Peyer's patch (tissue), 4 donors: ENCODE results near the gene RRAD. TPM values are rescaled to one million over a fixed set of nuclear protein-coding genes. Genes with fewer than 3 reads are reported as not detected.

Source experiments
- DNase-seq, 3 donors: peaks; one replicate each; pipeline ENCODE4 v3.0.0-alpha.2; 2017 to 2019
- H3K27ac ChIP-seq, 4 donors: fragments of 200-600 bp; sonication (generic); one replicate each; pipeline ENCODE4 v1.5.1; 2016 to 2019
- H3K27me3 ChIP-seq, 2 donors: fragments of 200-600 bp; sonication (generic); one replicate each; pipeline ENCODE4 v1.5.1; 2019
- H3K36me3 ChIP-seq, 3 donors: fragments of 200-600 bp; sonication (generic); one replicate each; pipeline ENCODE4 v1.5.1; 2016 to 2019
- H3K4me1 ChIP-seq, 4 donors: fragments of 200-600 bp; sonication (generic); one replicate each; pipeline ENCODE4 v1.5.1; 2016 to 2019
- H3K4me3 ChIP-seq, 4 donors: fragments of 200-600 bp; sonication (generic); 1 replicate in 3 of 4; 2 replicates in 1 of 4; pipeline ENCODE4 v1.5.1; 2016 to 2019; ENCODE audit warnings: mild to moderate bottlenecking in 1 of 4
- H3K9me3 ChIP-seq, 4 donors: fragments of 200-600 bp; sonication (generic); one replicate each; pipeline ENCODE4 v1.5.1; 2016 to 2019; ENCODE audit warnings: mild to moderate bottlenecking in 1 of 4
- POLR2A ChIP-seq, 2 donors: fragments of 450-650 bp; IDR thresholded peaks; one replicate each; pipeline ENCODE4 v1.5.1; 2017; ENCODE audit warnings: antibody characterized with exemption in 2 of 2, mild to moderate bottlenecking in 2 of 2, moderate library complexity in 2 of 2
- total RNA-seq, 4 donors: library from RNA; depleted of rRNA; stranded (reverse); fragments of >200 nt; gene quantifications; one replicate each; pipeline ENCODE4 v1.1.0, GENCODE V29; 2016
- TF ChIP-seq, protein P1 (sequence below), 6 experiments: fragments of 450-650 bp in 4 of 6; fragments of 200-600 bp in 2 of 6; sonication (generic) in 1 of 6; IDR thresholded peaks; one replicate each; pipeline ENCODE4 v1.5.1; 2017 to 2019; ENCODE audit warnings: antibody characterized with exemption in 6 of 6, mild to moderate bottlenecking in 3 of 6, moderate library complexity in 1 of 6

RRAD gene
- total RNA-seq, 4 donors from 2014 or later = 0.53 to 4.1 (median 2.8) TPM

DNA sequence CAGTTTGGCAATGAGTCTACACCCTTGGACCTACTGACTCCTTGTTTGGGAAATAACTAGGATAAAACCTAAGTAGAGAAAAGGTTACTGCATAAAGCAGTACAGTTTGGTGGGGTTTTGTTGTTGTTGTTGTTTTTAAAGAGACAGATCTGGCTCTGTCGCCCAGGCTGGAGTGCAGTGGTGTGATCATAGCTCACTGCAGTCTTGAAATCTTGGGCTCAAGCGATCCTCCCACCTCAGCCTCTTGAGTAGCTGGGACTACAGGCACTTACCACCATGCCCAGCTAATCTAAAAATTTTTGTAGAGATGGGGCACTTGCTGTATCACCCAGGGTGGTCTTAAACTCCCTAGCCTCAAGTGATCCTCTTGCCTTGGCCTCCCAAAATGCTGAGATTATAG lies 43.8 kb downstream of the RRAD start:
- Histone ChIP-seq H3K9me3 (no peaks in the 10 kb centered on the region), H3K36me3 (peaks cover 0 to 30% (median 0%) of the 10 kb centered on the region in 3 donors), H3K4me1 (peaks cover 0 to 20% (median 4%) of the 10 kb centered on the region in 4 donors), H3K27ac (no peak overlapping the region), H3K4me3 (peak overlapping the region in 1 of 4 donors; percentile 85), H3K27me3 (no peaks in the 10 kb centered on the region)
- DNase-seq = no peak
- TF ChIP-seq, protein P1, sequence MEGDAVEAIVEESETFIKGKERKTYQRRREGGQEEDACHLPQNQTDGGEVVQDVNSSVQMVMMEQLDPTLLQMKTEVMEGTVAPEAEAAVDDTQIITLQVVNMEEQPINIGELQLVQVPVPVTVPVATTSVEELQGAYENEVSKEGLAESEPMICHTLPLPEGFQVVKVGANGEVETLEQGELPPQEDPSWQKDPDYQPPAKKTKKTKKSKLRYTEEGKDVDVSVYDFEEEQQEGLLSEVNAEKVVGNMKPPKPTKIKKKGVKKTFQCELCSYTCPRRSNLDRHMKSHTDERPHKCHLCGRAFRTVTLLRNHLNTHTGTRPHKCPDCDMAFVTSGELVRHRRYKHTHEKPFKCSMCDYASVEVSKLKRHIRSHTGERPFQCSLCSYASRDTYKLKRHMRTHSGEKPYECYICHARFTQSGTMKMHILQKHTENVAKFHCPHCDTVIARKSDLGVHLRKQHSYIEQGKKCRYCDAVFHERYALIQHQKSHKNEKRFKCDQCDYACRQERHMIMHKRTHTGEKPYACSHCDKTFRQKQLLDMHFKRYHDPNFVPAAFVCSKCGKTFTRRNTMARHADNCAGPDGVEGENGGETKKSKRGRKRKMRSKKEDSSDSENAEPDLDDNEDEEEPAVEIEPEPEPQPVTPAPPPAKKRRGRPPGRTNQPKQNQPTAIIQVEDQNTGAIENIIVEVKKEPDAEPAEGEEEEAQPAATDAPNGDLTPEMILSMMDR (IDR thresholded peaks at IDR 0.05) = no peak
- TF ChIP-seq POLR2A (IDR thresholded peaks at IDR 0.05) = no peak

DNA sequence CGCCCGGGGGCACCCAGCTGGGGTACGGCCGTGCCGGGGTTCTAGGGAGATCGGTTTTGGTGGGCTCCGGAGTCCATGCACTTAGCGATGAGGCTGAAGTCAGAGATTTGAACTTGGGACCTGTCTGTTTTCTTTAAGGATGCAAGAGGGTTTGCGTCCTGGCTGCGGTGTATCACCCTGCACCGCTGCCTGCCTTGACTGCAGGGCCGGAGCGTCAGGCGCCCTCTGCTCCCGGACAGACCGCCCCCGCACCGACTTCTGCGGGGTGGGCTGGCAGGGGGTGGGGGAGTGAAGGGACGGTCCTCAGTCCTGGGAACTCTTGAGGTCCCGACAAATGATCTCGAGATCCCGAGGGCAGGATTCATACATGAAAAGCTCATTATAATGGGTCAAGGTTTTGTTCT lies 44.3 kb downstream of the RRAD start:
- DNase-seq = peak in 1 of 3 donors; percentile 20
- TF ChIP-seq POLR2A (IDR thresholded peaks at IDR 0.05) = no peak
- TF ChIP-seq, protein P1 (IDR thresholded peaks at IDR 0.05) = no peak

GRCh38 chr16:66880288-66881013 lies 44.9 kb downstream of the RRAD start, which contains the start of gene PDP2:
Gene PDP2, plus strand, starts transcription at chr16:66880515. Its CDS starts 3,770 bp downstream, at chr16:66884285.
- DNase-seq = peak; percentile 95 to 98 (median 96)
- peak; percentile 67 to 70 for TF ChIP-seq POLR2A (IDR thresholded peaks at IDR 0.05)
- TF ChIP-seq, protein P1 (IDR thresholded peaks at IDR 0.05) = peak in 2 of 6 experiments; percentile 1 to 9
- Histone ChIP-seq H3K4me3 (peak within 1 kb of the TSS; percentile 85 to 92 (median 90)), H3K9me3 (no peaks in the 10 kb centered on the region), H3K36me3 (peaks cover 0 to 21% (median 0%) of the 10 kb centered on the region in 3 donors), H3K4me1 (peaks cover 0 to 20% (median 4%) of the 10 kb centered on the region in 4 donors), H3K27me3 (no peaks in the 10 kb centered on the region), H3K27ac (peak within 1 kb of the TSS; percentile 58 to 76 (median 69))

More for the DNA sequence above, 44.3 kb downstream of the RRAD start:
- Histone ChIP-seq H3K27ac (peak overlapping the region; percentile 58 to 76 (median 69)), H3K4me3 (peak overlapping the region; percentile 85 to 92 (median 90)), H3K4me1 (peaks cover 0 to 20% (median 4%) of the 10 kb centered on the region in 4 donors), H3K27me3 (no peaks in the 10 kb centered on the region), H3K9me3 (no peaks in the 10 kb centered on the region), H3K36me3 (peaks cover 0 to 27% (median 0%) of the 10 kb centered on the region in 3 donors)

DNA sequence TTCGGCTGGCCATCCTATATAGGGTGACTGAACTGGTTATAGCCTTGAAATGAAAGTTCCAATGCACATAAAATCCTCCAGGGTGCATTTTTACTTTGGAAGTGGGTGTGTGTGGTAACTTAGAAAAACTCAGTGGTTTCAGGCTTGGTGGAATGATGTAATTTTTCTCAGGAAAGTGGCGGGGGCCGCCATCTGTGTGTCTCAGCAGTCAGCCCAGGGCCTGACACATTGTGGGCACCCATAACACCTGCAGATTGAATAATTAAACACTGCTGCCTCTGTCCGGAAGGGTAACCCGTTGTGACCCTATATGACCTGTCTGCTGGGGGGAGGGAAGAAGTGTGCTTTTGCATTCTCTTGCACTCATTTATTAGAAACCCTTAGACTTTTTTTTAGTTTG lies 47.3 kb downstream of the RRAD start:
- H3K9me3 ChIP-seq = no peaks in the 10 kb centered on the region
- no peaks in the 10 kb centered on the region for H3K27me3 ChIP-seq
- no peaks in the 10 kb centered on the region for H3K36me3 ChIP-seq
- DNase-seq = no peak
- H3K4me3 ChIP-seq = no peak overlapping the region
- H3K4me1 ChIP-seq = peaks cover 0 to 20% (median 5%) of the 10 kb centered on the region in 4 donors
- H3K27ac ChIP-seq = peak overlapping the region in 1 of 4 donors; percentile 7
- TF ChIP-seq POLR2A (IDR thresholded peaks at IDR 0.05) = no peak
- TF ChIP-seq, protein P1 (IDR thresholded peaks at IDR 0.05) = peak in 1 of 6 experiments; percentile 2

DNA sequence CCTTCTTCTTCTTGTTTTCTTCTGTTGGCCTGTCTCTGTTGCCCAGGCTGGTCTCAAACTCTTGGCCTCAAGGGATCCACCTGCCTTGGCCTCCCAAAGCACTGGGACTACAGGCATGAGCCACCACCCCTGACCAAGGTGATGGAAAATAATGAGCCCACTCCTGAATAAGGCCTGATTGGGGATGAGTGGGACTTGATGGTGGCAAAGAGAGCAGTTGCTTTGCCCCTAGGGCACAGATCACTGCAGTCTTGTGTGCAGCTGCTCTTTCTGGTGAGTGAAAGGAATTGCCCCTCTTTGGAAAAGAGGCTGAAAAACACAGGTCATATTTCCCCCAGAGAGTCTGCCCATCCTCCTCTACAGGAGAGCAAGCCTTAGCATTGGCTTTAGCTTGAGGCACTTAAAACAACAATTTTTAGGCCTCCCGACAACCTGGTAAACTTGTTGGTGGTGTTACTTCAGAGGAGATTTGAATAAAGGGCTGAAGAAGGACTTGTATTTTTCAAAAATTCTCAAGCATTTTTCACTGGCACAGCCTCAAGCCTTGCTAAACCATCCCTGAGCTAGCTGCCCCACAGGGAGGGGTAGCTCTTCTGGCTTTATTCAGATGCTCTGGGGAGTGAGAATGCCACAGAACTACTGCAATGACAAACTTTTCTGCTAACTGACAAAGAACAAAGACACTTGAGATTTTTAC lies 51.1 kb downstream of the RRAD start:
- H3K27ac ChIP-seq = peak overlapping the region in 2 of 4 donors; percentile 15 to 22

More for the DNA sequence above, 51.1 kb downstream of the RRAD start:
- Histone ChIP-seq H3K4me3 (no peak overlapping the region), H3K4me1 (peaks cover 0 to 22% (median 8%) of the 10 kb centered on the region in 4 donors), H3K36me3 (no peaks in the 10 kb centered on the region), H3K27me3 (no peaks in the 10 kb centered on the region), H3K9me3 (no peaks in the 10 kb centered on the region)
- DNase-seq = no peak
- no peak for TF ChIP-seq POLR2A (IDR thresholded peaks at IDR 0.05)
- TF ChIP-seq, protein P1 (IDR thresholded peaks at IDR 0.05) = no peak
